Sigmoid colon (tissue), 4 donors: ENCODE measurements around the gene TENT5C.

Source experiments
- CTCF ChIP-seq, 4 experiments: fragments of 450-650 bp in 3 of 4; fragments of 200-600 bp in 1 of 4; IDR thresholded peaks; one replicate each; pipeline ENCODE4 v1.5.1; 2016 to 2019; ENCODE audit warnings: antibody characterized with exemption in 4 of 4, mild to moderate bottlenecking in 3 of 4, moderate library complexity in 2 of 4
- EP300 ChIP-seq, 4 donors: sonication (generic); formaldehyde crosslinking; IDR thresholded peaks; one replicate each; pipeline ENCODE4 v1.6.1; 2017; ENCODE audit warnings: antibody characterized with exemption in 4 of 4
- POLR2AphosphoS5 ChIP-seq, 4 donors: sonication (generic); formaldehyde crosslinking; IDR thresholded peaks; one replicate each; pipeline ENCODE4 v1.6.1; 2017; ENCODE audit warnings: antibody characterized with exemption in 4 of 4

- TF ChIP-seq CTCF (IDR thresholded peaks at IDR 0.05) (no peak), EP300 (IDR thresholded peaks at IDR 0.05) (no peak), POLR2AphosphoS5 (IDR thresholded peaks at IDR 0.05) (no peak)
These were observed 21.8 kb downstream of the TENT5C start for GRCh38 chr1:117627546-117628130.
